Natural killer cell treated with Interleukin-12 subunit alpha and Interleukin-12 subunit beta and Interleukin-15 and Interleukin-18, amount 100 ng/mL, for 72 hours (primary cell): Measurements from ENCODE around the gene CACNA1D. TPM values are rescaled to one million over a fixed set of nuclear protein-coding genes. Genes with fewer than 3 reads are reported as not detected.

Experiments used
- ATAC-seq, 2 donors: fragments of 150-1000 bp; cut with Tn5 transposase in 1 of 2; sonication (Bioruptor Pico), chemical (Tn5 transposase) in 1 of 2; 2 replicates each; pipeline ENCODE4 v1.10.0; 2021
- DNase-seq: peaks from one replicate; pipeline ENCODE4 v3.0.0; 2022; ENCODE audit warnings: low spot score
- H3K27ac Mint-ChIP-seq, 2 donors: 1 replicate in 1 of 2; 2 replicates in 1 of 2; pipeline ENCODE4 v1.8.0; 2022; ENCODE audit warnings: mixed read lengths in 2 of 2, mild to moderate bottlenecking in 1 of 2, moderate library complexity in 1 of 2
- H3K27me3 Mint-ChIP-seq, 2 donors: 1 replicate in 1 of 2; 2 replicates in 1 of 2; pipeline ENCODE4 v1.8.0; 2022; ENCODE audit warnings: mixed read lengths in 2 of 2
- H3K36me3 Mint-ChIP-seq: one replicate; pipeline ENCODE4 v1.8.0; 2022; ENCODE audit warnings: mixed read lengths
- H3K4me1 Mint-ChIP-seq, 2 donors: 1 replicate in 1 of 2; 2 replicates in 1 of 2; pipeline ENCODE4 v1.8.0; 2022; ENCODE audit warnings: low read depth in 2 of 2, mixed read lengths in 2 of 2, mild to moderate bottlenecking in 1 of 2
- H3K4me3 Mint-ChIP-seq: one replicate; pipeline ENCODE4 v1.8.0; 2022; ENCODE audit warnings: mixed read lengths
- H3K9me3 Mint-ChIP-seq: 2 replicates; pipeline ENCODE4 v1.8.0; 2022; ENCODE audit warnings: mixed read lengths
- total RNA-seq, 2 donors: library from RNA; stranded (reverse); gene quantifications; one replicate each; pipeline ENCODE4 v1.2.3, GENCODE V29; 2022

CACNA1D gene
- total RNA-seq, 2 donors from 2014 or later, result 0.26 to 1.2 TPM

GRCh38 chr3:53709256-53709655 lies 214.8 kb downstream of the CACNA1D start:
- peaks cover 0 to 5% of the 10 kb centered on the region in 2 donors for H3K4me1 Mint-ChIP-seq
- ATAC-seq, result no peak
- H3K27me3 Mint-ChIP-seq, result peaks cover 0 to 6% of the 10 kb centered on the region in 2 donors
- no peak overlapping the region for H3K27ac Mint-ChIP-seq
- DNase-seq, result no peak
- H3K9me3 Mint-ChIP-seq, result no peaks in the 10 kb centered on the region
- no peak overlapping the region for H3K4me3 Mint-ChIP-seq
- no peaks in the 10 kb centered on the region for H3K36me3 Mint-ChIP-seq

- no peak overlapping the region for H3K4me3 Mint-ChIP-seq
These were observed 215.7 kb downstream of the CACNA1D start for GRCh38 chr3:53709860-53710674.

GRCh38 chr3:53711387-53711786 lies 217.0 kb downstream of the CACNA1D start:
- Mint-ChIP-seq H3K4me1 (peaks cover 0 to 3% of the 10 kb centered on the region in 2 donors), H3K27me3 (peaks cover 0 to 6% of the 10 kb centered on the region in 2 donors), H3K9me3 (no peaks in the 10 kb centered on the region), H3K27ac (no peak overlapping the region), H3K4me3 (no peak overlapping the region), H3K36me3 (no peaks in the 10 kb centered on the region)
- DNase-seq (no peak), ATAC-seq (no peak)

More at GRCh38 chr3:53709860-53710674, 215.7 kb downstream of the CACNA1D start:
- ATAC-seq (peak; percentile 60 to 65), DNase-seq (no peak)
- Mint-ChIP-seq H3K36me3 (no peaks in the 10 kb centered on the region), H3K27me3 (peaks cover 0 to 6% of the 10 kb centered on the region in 2 donors), H3K27ac (no peak overlapping the region), H3K9me3 (no peaks in the 10 kb centered on the region), H3K4me1 (peaks cover 0 to 3% of the 10 kb centered on the region in 2 donors)

- Mint-ChIP-seq H3K9me3 (no peaks in the 10 kb centered on the region), H3K4me3 (no peak overlapping the region), H3K27ac (no peak overlapping the region), H3K27me3 (peaks cover 0 to 6% of the 10 kb centered on the region in 2 donors), H3K36me3 (no peaks in the 10 kb centered on the region), H3K4me1 (peaks cover 0 to 3% of the 10 kb centered on the region in 2 donors)
- DNase-seq (no peak), ATAC-seq (no peak)
These were observed 218.5 kb downstream of the CACNA1D start for GRCh38 chr3:53712817-53713388.

- no peak for ATAC-seq
- DNase-seq, result no peak
- no peak overlapping the region for H3K27ac Mint-ChIP-seq
- no peaks in the 10 kb centered on the region for H3K36me3 Mint-ChIP-seq
- peaks cover 0 to 6% of the 10 kb centered on the region in 2 donors for H3K27me3 Mint-ChIP-seq
- H3K9me3 Mint-ChIP-seq, result no peaks in the 10 kb centered on the region
- no peak overlapping the region for H3K4me3 Mint-ChIP-seq
- peaks cover 0 to 3% of the 10 kb centered on the region in 2 donors for H3K4me1 Mint-ChIP-seq
These were observed 219.2 kb downstream of the CACNA1D start for GRCh38 chr3:53713626-53714025.

GRCh38 chr3:53715815-53716483 lies 221.5 kb downstream of the CACNA1D start:
- DNase-seq (no peak), ATAC-seq (no peak)
- H3K4me1 Mint-ChIP-seq, result no peaks in the 10 kb centered on the region
- H3K27me3 Mint-ChIP-seq, result peaks cover 8% of the 10 kb centered on the region in 2 donors
- no peak overlapping the region for H3K4me3 Mint-ChIP-seq
- H3K36me3 Mint-ChIP-seq, result no peaks in the 10 kb centered on the region
- H3K27ac Mint-ChIP-seq, result no peak overlapping the region
- H3K9me3 Mint-ChIP-seq, result no peaks in the 10 kb centered on the region

GRCh38 chr3:53716998-53717397 lies 222.6 kb downstream of the CACNA1D start:
- no peak for ATAC-seq
- H3K36me3 Mint-ChIP-seq, result no peaks in the 10 kb centered on the region
- H3K4me3 Mint-ChIP-seq, result no peak overlapping the region
- H3K4me1 Mint-ChIP-seq, result no peaks in the 10 kb centered on the region
- DNase-seq, result no peak
- no peak overlapping the region for H3K27ac Mint-ChIP-seq
- H3K9me3 Mint-ChIP-seq, result no peaks in the 10 kb centered on the region
- H3K27me3 Mint-ChIP-seq, result peaks cover 7 to 8% of the 10 kb centered on the region in 2 donors

- Mint-ChIP-seq H3K27ac (no peak overlapping the region), H3K4me3 (no peak overlapping the region), H3K36me3 (no peaks in the 10 kb centered on the region), H3K9me3 (no peaks in the 10 kb centered on the region), H3K27me3 (peaks cover 8 to 9% of the 10 kb centered on the region in 2 donors), H3K4me1 (no peaks in the 10 kb centered on the region)
- no peak for DNase-seq
- no peak for ATAC-seq
These were observed 224.1 kb downstream of the CACNA1D start for GRCh38 chr3:53718462-53718861.

GRCh38 chr3:53719796-53720195 lies 225.4 kb downstream of the CACNA1D start:
- ATAC-seq (no peak), DNase-seq (no peak)
- Mint-ChIP-seq H3K4me3 (no peak overlapping the region), H3K4me1 (no peaks in the 10 kb centered on the region), H3K27me3 (peaks cover 17 to 19% of the 10 kb centered on the region in 2 donors), H3K36me3 (no peaks in the 10 kb centered on the region), H3K27ac (no peak overlapping the region), H3K9me3 (no peaks in the 10 kb centered on the region)

- Mint-ChIP-seq H3K27me3 (peaks cover 22 to 28% of the 10 kb centered on the region in 2 donors), H3K36me3 (no peaks in the 10 kb centered on the region), H3K27ac (no peak overlapping the region), H3K4me3 (no peak overlapping the region), H3K9me3 (no peaks in the 10 kb centered on the region), H3K4me1 (no peaks in the 10 kb centered on the region)
- ATAC-seq, result no peak
- DNase-seq, result no peak
These were observed 227.0 kb downstream of the CACNA1D start for GRCh38 chr3:53721187-53722119.

- DNase-seq, result no peak
- no peaks in the 10 kb centered on the region for H3K4me1 Mint-ChIP-seq
- no peak overlapping the region for H3K4me3 Mint-ChIP-seq
- H3K9me3 Mint-ChIP-seq, result no peaks in the 10 kb centered on the region
- H3K27me3 Mint-ChIP-seq, result peaks cover 21 to 33% of the 10 kb centered on the region in 2 donors
- no peak overlapping the region for H3K27ac Mint-ChIP-seq
- no peak for ATAC-seq
- no peaks in the 10 kb centered on the region for H3K36me3 Mint-ChIP-seq
These were observed 230.2 kb downstream of the CACNA1D start for GRCh38 chr3:53724566-53724965.

- ATAC-seq (peak in 1 of 2 donors; percentile 65), DNase-seq (no peak)
- Mint-ChIP-seq H3K27ac (peak overlapping the region in 1 of 2 donors; percentile 47), H3K4me3 (no peak overlapping the region), H3K4me1 (no peaks in the 10 kb centered on the region), H3K36me3 (no peaks in the 10 kb centered on the region), H3K27me3 (peaks cover 21 to 26% of the 10 kb centered on the region in 2 donors), H3K9me3 (no peaks in the 10 kb centered on the region)
These were observed 231.1 kb downstream of the CACNA1D start for GRCh38 chr3:53725387-53725995.

GRCh38 chr3:53726643-53727042 lies 232.2 kb downstream of the CACNA1D start:
- no peak for ATAC-seq
- Mint-ChIP-seq H3K27me3 (peaks cover 19 to 26% of the 10 kb centered on the region in 2 donors), H3K4me3 (no peak overlapping the region)

More at GRCh38 chr3:53726643-53727042, 232.2 kb downstream of the CACNA1D start:
- Mint-ChIP-seq H3K27ac (no peak overlapping the region), H3K9me3 (no peaks in the 10 kb centered on the region), H3K36me3 (no peaks in the 10 kb centered on the region), H3K4me1 (no peaks in the 10 kb centered on the region)
- DNase-seq, result no peak
